Choroid plexus epithelial cell (primary cell): ENCODE results near the gene LRP11.
"Not testable (repeated sequence)": the region's sequence is repeated elsewhere in the genome, so short reads cannot be mapped to it uniquely, and the experiment has no call there.

Source experiments
- DNase-seq: peaks from one replicate; pipeline ENCODE4 v3.0.0-alpha.2; 2010; ENCODE audit warnings: low read depth
- H3K4me3 ChIP-seq: 2 replicates; pipeline ENCODE4 v1.5.1; 2011; ENCODE audit warnings: low read depth, mild to moderate bottlenecking, control low read depth, low read length, moderate library complexity
- CTCF ChIP-seq: conservative IDR thresholded peaks from 2 replicates; pipeline ENCODE4 v1.5.1; 2011; ENCODE audit warnings: low read depth, mild to moderate bottlenecking, control low read depth, inconsistent platforms, low read length, moderate library complexity

LRP11 gene

GRCh38 chr6:149863698-149864577 is at the start of gene LRP11:
Gene LRP11, minus strand, starts transcription at chr6:149864359. Its CDS starts 339 bp downstream, at chr6:149864020.
- no peak for TF ChIP-seq CTCF
- DNase-seq, result peak; percentile 89
- H3K4me3 ChIP-seq, result peak within 1 kb of the TSS; percentile 71

GRCh38 chr6:149913540-149914240 is 49.5 kb upstream of the LRP11 start:
- no peak for DNase-seq
- TF ChIP-seq CTCF, result no peak
- no peak overlapping the region for H3K4me3 ChIP-seq

GRCh38 chr6:149913085-149913484 is 48.9 kb upstream of the LRP11 start:
- no peak for TF ChIP-seq CTCF
- DNase-seq, result no peak
- no peak overlapping the region for H3K4me3 ChIP-seq

GRCh38 chr6:149912680-149913079 is 48.5 kb upstream of the LRP11 start:
- not testable (repeated sequence) for DNase-seq, H3K4me3 ChIP-seq

- DNase-seq, result no peak
- no peak for TF ChIP-seq CTCF
- H3K4me3 ChIP-seq, result no peak overlapping the region
These were observed 46.6 kb upstream of the LRP11 start for GRCh38 chr6:149910721-149911151.

GRCh38 chr6:149909701-149910470 is 45.7 kb upstream of the LRP11 start:
- no peak overlapping the region for H3K4me3 ChIP-seq
- TF ChIP-seq CTCF, result no peak
- DNase-seq, result no peak

- DNase-seq, H3K4me3 ChIP-seq: not testable (repeated sequence)
These were observed 44.3 kb upstream of the LRP11 start for GRCh38 chr6:149908480-149908879.
